OCI-LY3 (cell line): Measurements from ENCODE around the gene HOXD8.

ENCODE experiments used
- H2AFZ ChIP-seq: fragments of 200-600, 300-600 bp; shearing (Covaris generic); 2 replicates; pipeline ENCODE4 v1.6.0; 2014; ENCODE audit warnings: antibody characterized with exemption, low read depth, low read length
- H3K27ac ChIP-seq: fragments of 200-600, 300-600 bp; sonication (generic); 2 replicates; pipeline ENCODE4 v1.5.1; 2014; ENCODE audit warnings: mild to moderate bottlenecking, low read length, moderate library complexity, mixed read lengths
- H3K27me3 ChIP-seq: fragments of 200-600, 300-600 bp; sonication (generic); 2 replicates; pipeline ENCODE4 v1.6.1; 2014; ENCODE audit warnings: low read depth, low read length, mixed read lengths
- H3K36me3 ChIP-seq: fragments of 200-600, 300-600 bp; sonication (generic); replicated peaks from 2 replicates; pipeline ENCODE3; 2014; ENCODE audit warnings: low read depth, low read length, mixed read lengths
- H3K4me1 ChIP-seq: fragments of 300-600, 200-600 bp; sonication (generic); 2 replicates; pipeline ENCODE4 v1.6.1; 2014; ENCODE audit warnings: low read length, mixed read lengths
- H3K4me2 ChIP-seq: fragments of 200-600, 300-600 bp; sonication (generic); 2 replicates; pipeline ENCODE4 v1.6.1; 2014; ENCODE audit warnings: low read length, mixed read lengths
- H3K4me3 ChIP-seq: fragments of 300-600, 200-600 bp; sonication (generic); 2 replicates; pipeline ENCODE4 v1.5.1; 2014; ENCODE audit warnings: antibody characterized with exemption, mild to moderate bottlenecking, low read length, moderate library complexity
- H3K79me2 ChIP-seq: fragments of 300-600, 200-600 bp; shearing (Covaris generic); 2 replicates; pipeline ENCODE4 v1.6.1; 2014; ENCODE audit warnings: mild to moderate bottlenecking, low read length, mixed read lengths
- H3K9ac ChIP-seq: fragments of 300-600, 200-600 bp; shearing (Covaris generic); 2 replicates; pipeline ENCODE4 v1.6.0; 2014; ENCODE audit warnings: mild to moderate bottlenecking, low read length, moderate library complexity
- H3K9me3 ChIP-seq: fragments of 200-600, 300-600 bp; shearing (Covaris generic); 2 replicates; pipeline ENCODE4 v1.6.1; 2014; ENCODE audit warnings: low read length, mixed read lengths; ENCODE audit not compliant: insufficient read depth
- H4K20me1 ChIP-seq: fragments of 200-600, 300-600 bp; sonication (generic); 2 replicates; pipeline ENCODE4 v1.6.1; 2016; ENCODE audit warnings: low read length, mixed read lengths; ENCODE audit not compliant: insufficient read depth
- CTCF ChIP-seq: fragments of 200-600, 300-600 bp; sonication (generic); IDR thresholded peaks from 2 replicates; pipeline ENCODE4 v1.5.1; 2014; ENCODE audit warnings: antibody characterized with exemption, low read length, low read depth
- EZH2phosphoT487 ChIP-seq: fragments of 200-600 bp; shearing (Covaris generic); IDR thresholded peaks from 2 replicates; pipeline ENCODE4 v1.6.1; 2018; ENCODE audit warnings: antibody characterized with exemption, mixed run types, low read depth

The HOXD8 gene

GRCh38 chr2:176089843-176090395 is 39.6 kb upstream of the HOXD8 start:
- TF ChIP-seq EZH2phosphoT487, result no peak
- no peak for TF ChIP-seq CTCF
- H3K36me3 ChIP-seq, result no peaks in the 10 kb centered on the region
- no peaks in the 10 kb centered on the region; the same call in 1 of the 2 replicates for H3K27me3 ChIP-seq
- no peak overlapping the region for H3K9ac ChIP-seq
- H3K27ac ChIP-seq, result no peak overlapping the region
- H3K9me3 ChIP-seq, result no peaks in the 10 kb centered on the region
- no peak overlapping the region for H2AFZ ChIP-seq
- H3K4me2 ChIP-seq, result no peak overlapping the region
- no peak overlapping the region for H3K4me3 ChIP-seq
- H3K4me1 ChIP-seq, result no peaks in the 10 kb centered on the region
- H3K79me2 ChIP-seq, result no peaks in the 10 kb centered on the region
- H4K20me1 ChIP-seq, result no peaks in the 10 kb centered on the region

GRCh38 chr2:176090862-176091261 is 38.6 kb upstream of the HOXD8 start:
- H3K4me2 ChIP-seq, result no peak overlapping the region
- TF ChIP-seq EZH2phosphoT487 (no peak), CTCF (no peak)
- H3K79me2 ChIP-seq, result no peaks in the 10 kb centered on the region
- no peak overlapping the region for H3K9ac ChIP-seq
- H2AFZ ChIP-seq, result no peak overlapping the region
- no peak overlapping the region for H3K27ac ChIP-seq
- H3K4me3 ChIP-seq, result no peak overlapping the region
- H3K36me3 ChIP-seq, result no peaks in the 10 kb centered on the region
- no peaks in the 10 kb centered on the region for H3K9me3 ChIP-seq
- H3K27me3 ChIP-seq, result no peaks in the 10 kb centered on the region; the same call in 1 of the 2 replicates
- no peaks in the 10 kb centered on the region for H4K20me1 ChIP-seq
- no peaks in the 10 kb centered on the region for H3K4me1 ChIP-seq

- TF ChIP-seq EZH2phosphoT487, result no peak
- H3K27me3 ChIP-seq, result no peaks in the 10 kb centered on the region; the same call in 1 of the 2 replicates
- H3K27ac ChIP-seq, result no peak overlapping the region
- H3K79me2 ChIP-seq, result no peaks in the 10 kb centered on the region
- peaks cover 2% of the 10 kb centered on the region; the same call in 1 of the 2 replicates for H3K4me1 ChIP-seq
- no peaks in the 10 kb centered on the region for H3K36me3 ChIP-seq
- H3K9ac ChIP-seq, result no peak overlapping the region
- H2AFZ ChIP-seq, result no peak overlapping the region
- no peaks in the 10 kb centered on the region for H4K20me1 ChIP-seq
- H3K4me2 ChIP-seq, result no peak overlapping the region
- no peak overlapping the region for H3K4me3 ChIP-seq
- no peaks in the 10 kb centered on the region for H3K9me3 ChIP-seq
These were observed 37.9 kb upstream of the HOXD8 start for GRCh38 chr2:176091329-176092258.

- no peaks in the 10 kb centered on the region; the same call in 1 of the 2 replicates for H3K27me3 ChIP-seq
- H3K27ac ChIP-seq, result no peak within 1 kb of the TSS
- no peaks in the 10 kb centered on the region for H3K9me3 ChIP-seq
- H3K36me3 ChIP-seq, result no peaks in the 10 kb centered on the region
- H3K4me3 ChIP-seq, result no peak within 1 kb of the TSS
- no peak within 1 kb of the TSS for H3K9ac ChIP-seq
- no peak within 1 kb of the TSS for H2AFZ ChIP-seq
- TF ChIP-seq EZH2phosphoT487, result no peak
- no peak for TF ChIP-seq CTCF
- no peaks in the 10 kb centered on the region for H3K79me2 ChIP-seq
- no peaks in the 10 kb centered on the region for H4K20me1 ChIP-seq
- H3K4me2 ChIP-seq, result no peak within 1 kb of the TSS
- peaks cover 2% of the 10 kb centered on the region; the same call in 1 of the 2 replicates for H3K4me1 ChIP-seq
These were observed 37.0 kb upstream of the HOXD8 start, which contains the start of gene HOXD13 for GRCh38 chr2:176092270-176093144. HOXD13 (plus strand) TSS chr2:176092721; CDS start chr2:176092891, 170 bp downstream.
